ENCODE data around the gene DNAH3. TPM values are rescaled to one million over a fixed set of nuclear protein-coding genes. Genes with fewer than 3 reads are reported as not detected.
"Not testable (repeated sequence)": the region's sequence is repeated elsewhere in the genome, so short reads cannot be mapped to it uniquely, and the experiment has no call there.

The DNAH3 gene
- total and polyA plus RNA-seq, 2 donors = 0.16 to 0.37 TPM

- no peak overlapping the region for H3K4me3 ChIP-seq (ENCODE audit: low read depth, low read length)
- no peak overlapping the region for H3K27ac ChIP-seq (ENCODE audit: low read depth)
- WGBS = 82% methylated on average over 1 of the region's 1 CpG
- no peaks in the 10 kb centered on the region for H3K4me1 ChIP-seq (ENCODE audit: insufficient read depth)
- DNase-seq (ENCODE audit: extremely low spot score) = no peak
- no peaks in the 10 kb centered on the region for H3K36me3 ChIP-seq (ENCODE audit: insufficient read depth)
Measured at GRCh38 chr16:21064203-21064602, 86.4 kb downstream of the DNAH3 start.

DNA sequence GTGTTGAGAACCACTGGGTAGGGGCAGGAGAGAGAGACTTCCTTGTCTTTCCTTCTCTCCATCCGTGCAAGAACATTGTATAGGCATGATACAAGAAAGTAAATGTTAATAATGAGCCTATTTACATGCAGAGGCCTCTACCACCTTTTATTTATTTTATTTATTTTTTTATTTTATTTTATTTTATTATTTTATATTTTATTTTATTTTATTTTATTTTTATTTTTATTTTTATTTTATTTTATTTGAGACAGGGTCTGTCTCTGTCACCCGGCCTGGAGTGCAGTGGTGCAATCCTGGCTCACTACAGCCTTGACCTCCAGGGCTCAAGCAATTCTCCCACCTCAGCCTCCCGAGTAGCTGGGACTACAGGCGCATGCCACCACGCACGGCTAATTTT, 87.3 kb downstream of the DNAH3 start:
- WGBS = 92% methylated on average over 6 of the region's 6 CpGs
- not testable (repeated sequence) for H3K4me1 ChIP-seq (ENCODE audit: insufficient read depth); H3K36me3 ChIP-seq (ENCODE audit: insufficient read depth); DNase-seq (ENCODE audit: extremely low spot score); H3K4me3 ChIP-seq (ENCODE audit: low read depth, low read length); H3K27ac ChIP-seq (ENCODE audit: low read depth)

DNA sequence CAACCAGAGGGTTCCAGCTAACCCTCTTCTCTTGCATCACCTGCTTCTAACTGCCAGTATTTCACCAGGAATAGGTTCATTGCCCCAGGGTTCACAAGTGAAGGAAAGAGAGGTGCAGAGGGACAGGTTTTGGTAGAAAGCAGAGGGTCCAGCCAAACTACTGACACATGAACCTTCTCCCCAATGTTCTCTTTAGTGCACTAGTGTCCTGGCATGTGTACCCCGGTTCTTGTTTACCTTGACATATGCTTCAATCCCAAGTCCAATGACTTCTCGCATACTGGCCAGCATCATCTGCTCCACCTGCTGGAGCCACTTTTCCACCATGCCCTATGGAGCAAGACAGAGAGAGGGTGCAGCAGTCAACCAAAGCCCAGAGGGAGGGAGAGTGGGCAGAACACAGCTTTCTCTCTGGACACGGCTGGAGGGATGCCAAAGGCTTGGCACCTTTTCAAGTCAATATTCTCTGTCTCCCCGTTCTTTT, 90.6 kb downstream of the DNAH3 start:
- no peak for DNase-seq (ENCODE audit: extremely low spot score)
- H3K27ac ChIP-seq (ENCODE audit: low read depth) = no peak overlapping the region
- no peaks in the 10 kb centered on the region for H3K4me1 ChIP-seq (ENCODE audit: insufficient read depth)
- no peaks in the 10 kb centered on the region for H3K36me3 ChIP-seq (ENCODE audit: insufficient read depth)
- 68% methylated on average over 4 of the region's 4 CpGs for WGBS
- no peak overlapping the region for H3K4me3 ChIP-seq (ENCODE audit: low read depth, low read length)

GRCh38 chr16:21057875-21058274, 92.8 kb downstream of the DNAH3 start:
- WGBS = 77% methylated on average over 7 of the region's 7 CpGs
- H3K36me3 ChIP-seq (ENCODE audit: insufficient read depth) = no peaks in the 10 kb centered on the region

DNA sequence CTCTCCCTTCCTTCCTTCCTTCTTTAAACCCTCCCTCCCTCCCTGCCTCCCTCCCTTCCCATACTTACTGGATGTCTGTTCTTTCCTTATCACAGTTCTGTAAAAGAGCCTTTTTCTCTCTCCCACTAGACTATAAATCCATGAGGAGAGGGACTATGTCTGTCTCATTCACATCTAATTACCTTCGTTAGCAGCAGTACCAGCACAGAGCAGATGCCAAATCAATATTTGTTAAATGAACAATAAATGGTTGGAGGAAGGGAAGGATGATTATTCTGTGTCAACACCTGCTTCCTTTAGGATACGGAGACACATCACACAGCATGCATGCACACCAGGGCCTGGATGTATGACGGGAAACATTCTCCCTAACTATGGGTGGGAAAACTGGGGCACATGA, 94.2 kb downstream of the DNAH3 start:
- no peak for DNase-seq (ENCODE audit: extremely low spot score)
- H3K27ac ChIP-seq (ENCODE audit: low read depth) = no peak overlapping the region
- H3K4me1 ChIP-seq (ENCODE audit: insufficient read depth) = no peaks in the 10 kb centered on the region
- 44% methylated on average over 3 of the region's 3 CpGs for WGBS
- H3K36me3 ChIP-seq (ENCODE audit: insufficient read depth) = no peaks in the 10 kb centered on the region
- H3K4me3 ChIP-seq (ENCODE audit: low read depth, low read length) = no peak overlapping the region

More at GRCh38 chr16:21057875-21058274, 92.8 kb downstream of the DNAH3 start:
- no peak overlapping the region for H3K4me3 ChIP-seq (ENCODE audit: low read depth, low read length)
- DNase-seq (ENCODE audit: extremely low spot score) = no peak
- H3K27ac ChIP-seq (ENCODE audit: low read depth) = no peak overlapping the region
- no peaks in the 10 kb centered on the region for H3K4me1 ChIP-seq (ENCODE audit: insufficient read depth)

DNA sequence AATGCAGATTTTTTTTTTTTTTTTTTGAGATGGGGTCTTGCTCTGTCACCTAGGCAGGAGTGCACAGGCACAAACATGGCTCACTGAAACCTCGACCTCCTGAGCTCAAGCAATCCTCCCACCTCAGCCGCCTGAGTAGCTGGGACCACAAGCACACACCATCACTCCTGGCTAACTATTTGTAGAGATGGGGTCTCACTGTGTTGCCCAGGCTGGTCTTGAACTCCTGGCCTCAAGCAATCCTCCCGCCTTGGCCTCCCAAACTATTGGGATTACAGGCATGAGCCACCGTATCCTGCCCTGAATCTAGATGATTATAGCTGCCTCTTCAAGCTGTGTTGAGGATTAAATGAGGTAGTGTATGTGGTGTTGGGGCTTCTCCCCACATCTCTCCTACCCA, 94.9 kb downstream of the DNAH3 start:
- H3K27ac ChIP-seq (ENCODE audit: low read depth); DNase-seq (ENCODE audit: extremely low spot score); H3K4me3 ChIP-seq (ENCODE audit: low read depth, low read length); H3K36me3 ChIP-seq (ENCODE audit: insufficient read depth); H3K4me1 ChIP-seq (ENCODE audit: insufficient read depth): not testable (repeated sequence)
- WGBS = 87% methylated on average over 4 of the region's 4 CpGs

- no peaks in the 10 kb centered on the region for H3K4me1 ChIP-seq (ENCODE audit: insufficient read depth)
- WGBS = 90% methylated on average over 1 of the region's 1 CpG
Measured at GRCh38 chr16:21053590-21053989, 97.1 kb downstream of the DNAH3 start.

GRCh38 chr16:21048091-21048912, 102.3 kb downstream of the DNAH3 start:
- not testable (repeated sequence) for DNase-seq (ENCODE audit: extremely low spot score); H3K4me3 ChIP-seq (ENCODE audit: low read depth, low read length); H3K4me1 ChIP-seq (ENCODE audit: insufficient read depth); H3K27ac ChIP-seq (ENCODE audit: low read depth); H3K36me3 ChIP-seq (ENCODE audit: insufficient read depth)
- 73% methylated on average over 31 of the region's 31 CpGs for WGBS

More at GRCh38 chr16:21053590-21053989, 97.1 kb downstream of the DNAH3 start:
- DNase-seq (ENCODE audit: extremely low spot score) = no peak
- no peak overlapping the region for H3K4me3 ChIP-seq (ENCODE audit: low read depth, low read length)
- no peak overlapping the region for H3K27ac ChIP-seq (ENCODE audit: low read depth)
- no peaks in the 10 kb centered on the region for H3K36me3 ChIP-seq (ENCODE audit: insufficient read depth)

DNA sequence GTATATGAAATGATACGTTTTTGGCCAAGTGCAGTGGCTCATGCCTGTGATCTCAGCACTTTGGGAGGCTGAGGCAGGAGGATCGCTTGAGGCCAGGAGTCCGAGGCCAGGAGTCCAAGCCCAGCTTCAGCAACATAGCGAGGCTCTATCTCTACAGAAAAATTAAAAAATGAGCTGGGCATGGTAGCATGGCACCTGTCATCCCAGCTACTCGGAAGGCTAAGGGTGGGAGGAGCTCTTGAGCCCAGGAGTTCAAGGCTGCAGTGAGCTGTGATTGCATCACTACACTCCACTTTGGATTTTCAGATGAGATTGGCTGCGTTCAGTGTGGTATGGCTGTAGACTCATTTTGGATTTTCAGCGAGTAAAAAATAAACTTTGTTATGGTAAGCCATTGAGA, 112.4 kb downstream of the DNAH3 start:
- 86% methylated on average over 7 of the region's 7 CpGs for WGBS
- Histone ChIP-seq H3K4me1 (ENCODE audit: insufficient read depth) (no peaks in the 10 kb centered on the region), H3K36me3 (ENCODE audit: insufficient read depth) (no peaks in the 10 kb centered on the region), H3K27ac (ENCODE audit: low read depth) (no peak overlapping the region), H3K4me3 (ENCODE audit: low read depth, low read length) (no peak overlapping the region)
- DNase-seq (ENCODE audit: extremely low spot score) = no peak

DNA sequence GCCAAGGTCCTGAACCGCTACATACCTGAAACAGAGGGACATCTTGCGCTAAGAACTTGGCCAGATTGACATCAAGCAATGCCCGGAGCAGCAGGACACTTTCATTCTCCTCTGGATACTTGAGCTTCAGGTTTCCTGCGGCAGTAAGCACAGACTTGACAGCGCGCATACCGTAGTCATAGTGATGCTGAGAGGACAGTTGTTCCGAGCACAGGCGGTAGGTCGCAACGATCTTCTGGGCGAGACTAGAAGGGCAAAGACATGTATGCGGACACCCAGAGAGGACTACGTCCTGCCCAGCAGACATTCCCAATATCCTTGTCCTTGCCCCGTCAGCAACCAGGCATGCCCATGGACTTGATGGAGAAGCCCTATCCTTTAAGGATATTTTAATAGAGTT, 112.9 kb downstream of the DNAH3 start:
- WGBS = 92% methylated on average over 15 of the region's 15 CpGs
- Histone ChIP-seq H3K36me3 (ENCODE audit: insufficient read depth) (no peaks in the 10 kb centered on the region), H3K4me1 (ENCODE audit: insufficient read depth) (no peaks in the 10 kb centered on the region), H3K27ac (ENCODE audit: low read depth) (no peak overlapping the region), H3K4me3 (ENCODE audit: low read depth, low read length) (no peak overlapping the region)
- no peak for DNase-seq (ENCODE audit: extremely low spot score)

DNA sequence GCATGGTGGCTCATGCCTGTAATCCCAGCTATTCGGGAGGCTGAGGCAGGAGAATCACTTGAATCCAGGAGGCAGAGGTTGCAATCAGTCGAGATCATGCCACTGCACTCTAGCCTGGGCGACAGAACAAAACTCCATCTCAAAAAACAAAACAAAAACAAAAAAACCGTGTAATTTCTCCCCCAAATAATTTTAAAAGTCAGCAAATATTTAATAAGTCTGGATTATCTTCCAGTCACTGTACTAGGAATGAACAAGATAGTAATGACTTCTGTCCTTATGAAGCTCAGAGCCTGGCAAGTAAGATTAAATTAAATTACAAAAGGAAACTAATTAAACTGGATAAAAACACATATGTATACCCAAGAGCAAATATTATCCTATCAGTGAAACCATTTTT, 113.5 kb downstream of the DNAH3 start:
- DNase-seq (ENCODE audit: extremely low spot score) = no peak
- Histone ChIP-seq H3K4me3 (ENCODE audit: low read depth, low read length) (no peak overlapping the region), H3K27ac (ENCODE audit: low read depth) (no peak overlapping the region), H3K4me1 (ENCODE audit: insufficient read depth) (no peaks in the 10 kb centered on the region), H3K36me3 (ENCODE audit: insufficient read depth) (no peaks in the 10 kb centered on the region)
- WGBS = 81% methylated on average over 4 of the region's 4 CpGs

DNA sequence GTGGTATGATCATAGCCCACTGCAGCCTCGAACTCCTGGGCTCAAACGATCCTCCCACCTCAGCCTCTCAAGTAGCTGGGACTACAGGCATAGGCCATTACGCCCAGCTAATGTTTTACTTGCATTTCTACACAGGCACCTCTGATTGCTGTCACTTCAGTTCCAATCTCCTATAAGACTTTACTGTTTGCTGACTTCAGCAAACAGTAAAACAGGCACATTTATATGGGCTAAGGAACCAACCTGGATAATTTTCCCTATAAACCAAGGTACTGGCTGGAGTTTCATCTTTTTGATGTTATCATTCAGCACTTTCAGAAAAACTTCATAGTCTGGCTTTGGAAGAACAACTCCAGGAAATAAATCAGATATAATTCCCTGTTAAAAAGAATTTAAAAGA, 114.2 kb downstream of the DNAH3 start:
- 72% methylated on average over 3 of the region's 3 CpGs for WGBS
- H3K4me1 ChIP-seq (ENCODE audit: insufficient read depth) = no peaks in the 10 kb centered on the region

GRCh38 chr16:21033704-21034103, 116.9 kb downstream of the DNAH3 start:
- Histone ChIP-seq H3K36me3 (ENCODE audit: insufficient read depth) (no peaks in the 10 kb centered on the region), H3K4me1 (ENCODE audit: insufficient read depth) (no peaks in the 10 kb centered on the region), H3K27ac (ENCODE audit: low read depth) (no peak overlapping the region), H3K4me3 (ENCODE audit: low read depth, low read length) (no peak overlapping the region)
- WGBS = 76% methylated on average over 10 of the region's 10 CpGs
- DNase-seq (ENCODE audit: extremely low spot score) = no peak

More for the DNA sequence above, 114.2 kb downstream of the DNAH3 start:
- Histone ChIP-seq H3K4me3 (ENCODE audit: low read depth, low read length) (no peak overlapping the region), H3K27ac (ENCODE audit: low read depth) (no peak overlapping the region), H3K36me3 (ENCODE audit: insufficient read depth) (no peaks in the 10 kb centered on the region)
- DNase-seq (ENCODE audit: extremely low spot score) = no peak

GRCh38 chr16:21033264-21033663, 117.4 kb downstream of the DNAH3 start:
- no peak overlapping the region for H3K4me3 ChIP-seq (ENCODE audit: low read depth, low read length)
- no peak overlapping the region for H3K27ac ChIP-seq (ENCODE audit: low read depth)
- H3K4me1 ChIP-seq (ENCODE audit: insufficient read depth) = no peaks in the 10 kb centered on the region
- DNase-seq (ENCODE audit: extremely low spot score) = no peak
- 78% methylated on average over 3 of the region's 3 CpGs for WGBS
- H3K36me3 ChIP-seq (ENCODE audit: insufficient read depth) = no peaks in the 10 kb centered on the region

Measured in urinary bladder (tissue), 4 donors.